Upper lobe of left lung (tissue), 6 donors: ENCODE measurements around the gene STUB1. TPM values are rescaled to one million over a fixed set of nuclear protein-coding genes. Genes with fewer than 3 reads are reported as not detected.
"Not testable (repeated sequence)": the region's sequence is repeated elsewhere in the genome, so short reads cannot be mapped to it uniquely, and the experiment has no call there.

Source experiments
- ATAC-seq, 2 donors: fragments of 200-7000 bp; cut with Tn5 transposase; one replicate each; pipeline ENCODE4 v1.9.1; 2022; ENCODE audit warnings: mild to moderate bottlenecking in 2 of 2, moderate library complexity in 2 of 2; ENCODE audit not compliant: low FRiP score in 2 of 2
- DNase-seq, 2 donors: peaks; one replicate each; pipeline ENCODE4 v3.0.0-alpha.2; 2019 to 2020
- H3K27ac ChIP-seq, 4 donors: fragments of 200-600 bp; sonication (generic); one replicate each; pipeline ENCODE4 v1.5.1; 2016 to 2019
- H3K27me3 ChIP-seq, 4 donors: fragments of 200-600 bp; sonication (generic); one replicate each; pipeline ENCODE4 v1.5.1; 2017 to 2019
- H3K36me3 ChIP-seq, 4 donors: fragments of 200-600 bp; sonication (generic); one replicate each; pipeline ENCODE4 v1.5.1; 2016 to 2019
- H3K4me1 ChIP-seq, 4 donors: fragments of 200-600 bp; sonication (generic); one replicate each; pipeline ENCODE4 v1.5.1; 2018 to 2019
- H3K4me3 ChIP-seq, 4 donors: fragments of 200-600 bp; sonication (generic); one replicate each; pipeline ENCODE4 v1.5.1; 2017 to 2019; ENCODE audit warnings: mild to moderate bottlenecking in 2 of 4, moderate library complexity in 1 of 4
- H3K9me3 ChIP-seq, 4 donors: fragments of 200-600 bp; sonication (generic); one replicate each; pipeline ENCODE4 v1.5.1; 2018 to 2019
- EP300 ChIP-seq, 4 donors: sonication (generic); formaldehyde crosslinking; IDR thresholded peaks; one replicate each; pipeline ENCODE4 v1.5.1; 2017; ENCODE audit warnings: antibody characterized with exemption in 4 of 4, control low read depth in 2 of 4
- POLR2A ChIP-seq, 4 donors: fragments of 450-650 bp; IDR thresholded peaks; one replicate each; pipeline ENCODE4 v1.5.1; 2016 to 2017; ENCODE audit warnings: antibody characterized with exemption in 4 of 4, mild to moderate bottlenecking in 2 of 4
- POLR2AphosphoS5 ChIP-seq, 2 donors: sonication (generic); formaldehyde crosslinking; IDR thresholded peaks; one replicate each; pipeline ENCODE4 v1.5.1; 2017; ENCODE audit warnings: antibody characterized with exemption in 2 of 2
- WGBS, 2 donors: methylation state at CpG; one replicate each; pipeline ENCODE4 v1.1.5; 2017 to 2018; 5-methylcytosine and 5-hydroxymethylcytosine counted together
- total RNA-seq, 6 donors: library from RNA; depleted of rRNA in 4 of 6; stranded (reverse); fragments of >200 nt in 4 of 6; gene quantifications; one replicate each; pipeline versions ENCODE4 v1.1.0 to v1.2.1, GENCODE V29; 2016 to 2021
- TF ChIP-seq, protein P1 (sequence below), 6 experiments: fragments of 450-650 bp in 4 of 6; fragments of 200-600 bp in 2 of 6; sonication (generic) in 2 of 6; IDR thresholded peaks; one replicate each; pipeline ENCODE4 v1.5.1; 2016 to 2019; ENCODE audit warnings: antibody characterized with exemption in 6 of 6
- donor health status: DM: no; HTN: no; CAD: no; lungs with moderate emphysema.
- donor health status: DM: no; HTN: yes; CAD: no; lungs with severe emphysema.

The STUB1 gene
- total RNA-seq, 6 donors from 2014 or later, result 101 to 186 (median 118) TPM

DNA sequence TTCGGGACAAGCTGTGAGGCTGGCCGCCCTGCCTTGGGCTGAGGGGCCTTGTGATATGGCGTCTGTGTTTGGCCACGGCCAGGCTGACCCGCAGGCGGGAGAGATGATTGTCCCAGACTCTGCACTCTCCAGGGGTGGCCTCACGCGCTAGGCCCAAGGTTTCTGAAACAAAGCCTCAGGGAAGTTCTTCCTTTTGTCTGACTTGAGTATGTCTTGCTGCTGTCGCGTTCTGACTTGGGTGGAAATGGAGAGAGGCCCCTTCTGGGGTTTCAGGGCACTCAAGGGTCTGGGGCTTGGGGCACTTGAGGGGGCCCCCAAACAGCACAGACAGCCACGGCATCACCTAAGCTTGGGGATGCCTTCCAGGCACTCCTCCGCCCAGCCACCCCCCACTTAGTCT is 30.9 kb downstream of the STUB1 start:
- H3K27me3 ChIP-seq, result peaks cover 4 to 46% (median 22%) of the 10 kb centered on the region in 4 donors
- no peak for ATAC-seq
- no peak overlapping the region for H3K27ac ChIP-seq
- no peak for TF ChIP-seq EP300 (IDR thresholded peaks at IDR 0.05)
- TF ChIP-seq, protein P1, sequence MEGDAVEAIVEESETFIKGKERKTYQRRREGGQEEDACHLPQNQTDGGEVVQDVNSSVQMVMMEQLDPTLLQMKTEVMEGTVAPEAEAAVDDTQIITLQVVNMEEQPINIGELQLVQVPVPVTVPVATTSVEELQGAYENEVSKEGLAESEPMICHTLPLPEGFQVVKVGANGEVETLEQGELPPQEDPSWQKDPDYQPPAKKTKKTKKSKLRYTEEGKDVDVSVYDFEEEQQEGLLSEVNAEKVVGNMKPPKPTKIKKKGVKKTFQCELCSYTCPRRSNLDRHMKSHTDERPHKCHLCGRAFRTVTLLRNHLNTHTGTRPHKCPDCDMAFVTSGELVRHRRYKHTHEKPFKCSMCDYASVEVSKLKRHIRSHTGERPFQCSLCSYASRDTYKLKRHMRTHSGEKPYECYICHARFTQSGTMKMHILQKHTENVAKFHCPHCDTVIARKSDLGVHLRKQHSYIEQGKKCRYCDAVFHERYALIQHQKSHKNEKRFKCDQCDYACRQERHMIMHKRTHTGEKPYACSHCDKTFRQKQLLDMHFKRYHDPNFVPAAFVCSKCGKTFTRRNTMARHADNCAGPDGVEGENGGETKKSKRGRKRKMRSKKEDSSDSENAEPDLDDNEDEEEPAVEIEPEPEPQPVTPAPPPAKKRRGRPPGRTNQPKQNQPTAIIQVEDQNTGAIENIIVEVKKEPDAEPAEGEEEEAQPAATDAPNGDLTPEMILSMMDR (IDR thresholded peaks at IDR 0.05), result no peak
- no peak for TF ChIP-seq POLR2A (IDR thresholded peaks at IDR 0.05)
- TF ChIP-seq POLR2AphosphoS5 (IDR thresholded peaks at IDR 0.05), result no peak
- no peaks in the 10 kb centered on the region for H3K36me3 ChIP-seq
- H3K4me1 ChIP-seq, result peaks cover 15 to 31% (median 21%) of the 10 kb centered on the region in 4 donors
- no peak overlapping the region for H3K4me3 ChIP-seq
- no peak for DNase-seq
- no peaks in the 10 kb centered on the region for H3K9me3 ChIP-seq
- WGBS, 2 donors, result 61 to 88% methylated on average over 5 to 9 of the region's 12 CpGs

DNA sequence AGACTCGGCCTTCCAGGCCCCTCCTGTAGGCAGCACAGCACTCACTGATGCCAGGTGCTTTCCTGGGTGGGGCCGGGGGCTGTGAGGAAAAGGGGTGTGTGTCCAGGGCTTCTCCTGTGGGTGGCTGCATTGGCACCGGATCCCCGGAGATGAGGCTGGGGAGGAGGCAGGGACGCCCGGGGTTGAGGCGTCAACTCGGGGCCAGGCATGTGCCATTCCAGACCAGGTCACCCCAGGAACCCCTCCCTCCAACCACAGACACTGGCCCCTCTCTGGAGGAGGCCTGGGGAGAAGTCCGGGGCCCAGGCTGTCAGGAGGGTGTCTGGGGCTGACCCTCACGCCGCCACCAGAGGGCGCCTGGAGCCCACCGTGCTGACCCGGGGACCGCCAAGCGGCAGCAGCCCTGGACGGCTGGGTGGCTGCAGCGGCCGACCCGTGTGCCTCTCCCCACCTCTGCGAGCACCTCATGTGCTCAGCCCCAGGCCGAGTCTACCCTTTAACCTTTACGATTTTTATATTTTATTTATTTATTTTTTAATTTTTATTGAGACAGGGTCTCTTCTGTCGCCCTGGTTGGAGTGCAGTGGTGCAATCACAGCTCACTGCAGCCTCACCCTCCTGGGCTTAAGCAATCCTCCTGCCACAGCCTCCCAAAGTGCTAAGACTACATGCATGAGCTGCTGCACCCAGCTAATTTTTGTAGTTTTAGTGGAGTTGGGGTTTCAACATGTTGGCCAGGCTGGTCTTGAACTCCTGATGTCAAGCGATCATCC is 31.5 kb downstream of the STUB1 start:
- Histone ChIP-seq H3K4me3 (no peak overlapping the region), H3K27me3 (peaks cover 2 to 46% (median 16%) of the 10 kb centered on the region in 4 donors), H3K4me1 (peaks cover 18 to 30% (median 26%) of the 10 kb centered on the region in 4 donors), H3K27ac (no peak overlapping the region), H3K9me3 (no peaks in the 10 kb centered on the region), H3K36me3 (no peaks in the 10 kb centered on the region)
- 10 to 16% methylated on average over 16 to 22 of the region's 25 CpGs for WGBS, 2 donors
- TF ChIP-seq, protein P1 (IDR thresholded peaks at IDR 0.05), result peak; percentile 93 to 98 (median 96)
- no peak for TF ChIP-seq POLR2AphosphoS5 (IDR thresholded peaks at IDR 0.05)
- DNase-seq (peak; percentile 75 to 97), ATAC-seq (peak; percentile 79 to 82)

DNA sequence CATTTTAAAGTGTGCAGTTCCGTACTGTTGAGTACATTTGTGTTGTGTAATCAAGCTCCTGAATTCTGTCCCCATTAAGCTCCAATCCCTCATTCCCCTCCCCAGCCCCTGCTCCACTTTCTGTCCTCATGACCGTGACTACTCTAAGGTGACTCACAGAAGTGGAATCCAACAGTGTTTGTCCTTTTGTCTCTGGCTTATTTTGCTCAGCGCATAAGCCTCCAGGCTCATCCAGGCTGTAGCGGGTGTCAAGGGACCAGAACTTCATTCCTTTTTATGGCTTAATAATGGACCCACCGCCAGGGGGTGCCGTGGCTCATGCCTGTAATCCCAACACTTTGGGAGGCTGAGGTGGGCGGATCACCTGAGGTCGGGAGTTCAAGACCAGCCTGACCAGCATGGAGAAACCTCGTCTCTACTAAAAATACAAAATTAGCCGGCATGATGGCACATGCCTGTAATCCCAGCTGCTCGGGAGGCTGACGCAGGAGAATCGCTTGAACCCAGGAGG is 32.6 kb downstream of the STUB1 start:
- TF ChIP-seq, protein P1 (IDR thresholded peaks at IDR 0.05), result peak; percentile 15 to 37 (median 32)
- not testable (repeated sequence) for DNase-seq, H3K36me3 ChIP-seq, H3K27ac ChIP-seq, H3K9me3 ChIP-seq, H3K4me3 ChIP-seq
- H3K4me1 ChIP-seq, result peaks cover 18 to 34% (median 26%) of the 10 kb centered on the region in 4 donors
- 52 to 57% methylated on average over 12 to 13 of the region's 13 CpGs for WGBS, 2 donors
- peaks cover 2 to 40% (median 11%) of the 10 kb centered on the region in 4 donors for H3K27me3 ChIP-seq
- ATAC-seq, result peak in 1 of 2 donors; percentile 1

DNA sequence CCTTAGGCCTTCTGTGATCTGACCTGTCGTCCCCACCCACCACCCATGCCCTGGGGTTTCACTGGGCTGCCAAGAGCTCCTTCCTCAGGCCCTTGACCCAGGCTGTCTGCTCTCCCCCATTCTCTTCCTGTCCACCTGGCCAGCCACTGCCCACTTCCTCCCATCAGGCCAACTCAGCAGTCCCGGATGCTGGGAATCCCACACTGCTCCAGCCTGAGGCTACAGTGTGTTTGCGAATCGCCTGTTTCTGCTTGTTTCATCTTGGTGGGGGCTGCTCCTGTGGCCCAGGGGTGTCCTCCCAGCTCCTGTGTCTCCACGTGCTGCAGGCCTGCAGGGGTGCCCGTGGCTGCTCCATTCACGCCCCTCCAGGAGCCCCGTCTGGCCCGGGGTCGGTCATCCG is 33.9 kb downstream of the STUB1 start:
- Histone ChIP-seq H3K27me3 (peaks cover 0 to 31% (median 10%) of the 10 kb centered on the region in 4 donors), H3K4me3 (no peak overlapping the region), H3K36me3 (no peaks in the 10 kb centered on the region), H3K9me3 (no peaks in the 10 kb centered on the region), H3K4me1 (peaks cover 21 to 34% (median 28%) of the 10 kb centered on the region in 4 donors), H3K27ac (no peak overlapping the region)
- WGBS, 2 donors, result 59 to 70% methylated on average over 5 to 10 of the region's 11 CpGs
- DNase-seq (no peak), ATAC-seq (no peak)
- TF ChIP-seq POLR2A (IDR thresholded peaks at IDR 0.05), result no peak
- TF ChIP-seq EP300 (IDR thresholded peaks at IDR 0.05), result no peak

DNA sequence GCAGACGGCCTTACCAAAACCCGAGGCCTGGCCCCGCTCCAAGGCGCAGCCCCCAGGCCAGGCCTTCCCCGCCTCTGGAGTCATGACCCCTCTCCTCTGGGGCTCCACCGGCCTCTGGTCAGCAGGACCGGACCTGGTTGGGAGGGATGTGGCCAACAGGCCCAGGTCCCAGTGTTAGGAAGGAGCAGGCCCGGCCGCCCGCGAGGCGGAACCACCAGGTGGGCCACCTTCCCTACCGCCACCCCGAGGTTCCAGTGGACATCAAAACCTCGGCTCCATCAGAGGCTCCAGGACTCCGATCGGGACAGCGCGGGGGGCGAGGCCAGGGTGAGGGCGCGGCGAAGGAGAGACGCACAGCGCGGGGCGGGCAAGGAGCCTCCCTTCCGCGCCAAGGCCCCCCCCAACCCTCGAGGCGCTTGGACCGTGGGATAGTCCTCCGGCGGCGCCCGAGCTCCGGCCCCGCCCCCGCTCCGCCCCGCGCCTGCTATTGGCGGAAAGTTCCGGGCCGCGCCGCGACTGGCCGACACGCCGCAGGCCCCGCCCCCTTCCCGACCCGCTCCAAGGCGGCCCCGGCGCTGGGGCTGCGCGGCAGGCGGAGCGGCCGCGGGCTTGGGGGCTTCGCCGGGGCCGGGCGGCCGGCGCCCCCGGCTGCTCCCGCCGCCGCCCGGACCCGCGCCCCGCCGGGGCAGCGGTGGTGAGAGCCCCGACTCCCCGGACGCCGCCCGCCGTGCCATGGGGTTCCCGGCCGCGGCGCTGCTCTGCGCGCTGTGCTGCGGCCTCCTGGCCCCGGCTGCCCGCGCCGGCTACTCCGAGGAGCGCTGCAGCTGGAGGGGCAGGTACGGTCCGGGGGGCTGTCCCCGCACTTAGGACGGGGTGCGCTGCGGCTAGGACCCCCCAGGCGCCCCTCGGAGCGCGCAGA is 34.6 kb downstream of the STUB1 start, which contains the start of gene METRN:
METRN (plus strand) TSS at position 561 of the 919 bp plus-strand sequence; CDS start at position 733, 172 bp downstream.
- 17% methylated on average over 22 of the region's 108 CpGs; no CpG with 5 or more reads in 1 of the 2 donors for WGBS, 2 donors
- peak; percentile 92 to 99 for DNase-seq
- Histone ChIP-seq H3K4me1 (peaks cover 26 to 37% (median 31%) of the 10 kb centered on the region in 4 donors), H3K9me3 (no peaks in the 10 kb centered on the region), H3K36me3 (no peaks in the 10 kb centered on the region), H3K4me3 (peak within 1 kb of the TSS; percentile 82 to 93 (median 86)), H3K27ac (peak within 1 kb of the TSS in 1 of 4 donors; percentile 51), H3K27me3 (peaks cover 0 to 23% (median 8%) of the 10 kb centered on the region in 4 donors)
- ATAC-seq, result peak; percentile 86 to 94
- TF ChIP-seq, protein P1 (IDR thresholded peaks at IDR 0.05), result peak in 1 of 6 experiments; percentile 8
- TF ChIP-seq EP300 (IDR thresholded peaks at IDR 0.05) (no peak), POLR2AphosphoS5 (IDR thresholded peaks at IDR 0.05) (no peak), POLR2A (IDR thresholded peaks at IDR 0.05) (peak in 1 of 4 donors; percentile 10)
